PFSK-1 (cell line): ENCODE data around the gene THOC1.

Source experiments
- FOXP2 ChIP-seq: optimal IDR thresholded peaks from 2 replicates; pipeline ENCODE3; 2011; ENCODE audit warnings: borderline replicate concordance, control low read depth, inconsistent platforms; ENCODE audit not compliant: insufficient read depth; ENCODE audit errors: extremely low read length, extremely low read depth
- POLR2AphosphoS5 ChIP-seq: IDR thresholded peaks from 2 replicates; pipeline ENCODE4 v1.6.1; 2012; ENCODE audit warnings: low read depth, mild to moderate bottlenecking, control low read depth, low read length, moderate library complexity
- REST ChIP-seq, 2 experiments: IDR thresholded peaks; 2 replicates each; pipeline versions ENCODE4 v1.6.1 to v1.8.0; 2011 to 2012; ENCODE audit warnings: low read depth in 2 of 2, low read length in 2 of 2, control low read depth in 1 of 2, inconsistent platforms in 1 of 2, mild to moderate bottlenecking in 1 of 2, moderate library complexity in 1 of 2; ENCODE audit not compliant: insufficient read depth in 1 of 2
- SIN3A ChIP-seq: IDR thresholded peaks from 2 replicates; pipeline ENCODE4 v1.6.1; 2012; ENCODE audit warnings: mild to moderate bottlenecking, low read length, moderate library complexity, borderline replicate concordance; ENCODE audit not compliant: insufficient read depth
- TAF1 ChIP-seq: IDR thresholded peaks from 2 replicates; pipeline ENCODE4 v1.6.1; 2012; ENCODE audit warnings: low read length, control low read depth, borderline replicate concordance; ENCODE audit not compliant: insufficient read depth

- TF ChIP-seq POLR2AphosphoS5 (no peak), FOXP2 (no peak), REST (IDR thresholded peaks at IDR 0.05; ENCODE audit: insufficient read depth in 1 of 2, low read depth in 2 of 2, low read length in 2 of 2) (no peak), TAF1 (no peak), SIN3A (no peak)
Observed at GRCh38 chr18:227902-228301, 39.9 kb downstream of the THOC1 start.
